ENCODE measurements around the gene SASS6.

The SASS6 gene

GRCh38 chr1:100130552-100131077, 2.1 kb downstream of the SASS6 start:
- H3K4me1 ChIP-seq = peaks cover 2% of the 10 kb centered on the region
- no peak overlapping the region for H2AFZ ChIP-seq
- H3K27me3 ChIP-seq (ENCODE audit: control insufficient read depth, insufficient read depth, low read length) = no peaks in the 10 kb centered on the region
- H3K36me3 ChIP-seq (ENCODE audit: control insufficient read depth, insufficient read depth, low read length) = no peaks in the 10 kb centered on the region
- H3K4me2 ChIP-seq (ENCODE audit: low read length) = no peak overlapping the region
- no peaks in the 10 kb centered on the region for H3K9me3 ChIP-seq (ENCODE audit: control insufficient read depth, low read length)
- H3K9ac ChIP-seq = no peak overlapping the region
- no peak overlapping the region for H3K27ac ChIP-seq
- H3K4me3 ChIP-seq (ENCODE audit: low read depth, low read length) = no peak overlapping the region
- TF ChIP-seq CTCF (IDR thresholded peaks at IDR 0.05) = no peak
- no peaks in the 10 kb centered on the region for H3K79me2 ChIP-seq

- no peak overlapping the region for H3K4me3 ChIP-seq (ENCODE audit: low read depth, low read length)
- H3K36me3 ChIP-seq (ENCODE audit: control insufficient read depth, insufficient read depth, low read length) = no peaks in the 10 kb centered on the region
- H3K4me1 ChIP-seq = no peaks in the 10 kb centered on the region
- H3K9ac ChIP-seq = no peak overlapping the region
- H3K9me3 ChIP-seq (ENCODE audit: control insufficient read depth, low read length) = no peaks in the 10 kb centered on the region
- H2AFZ ChIP-seq = no peak overlapping the region
- H3K27me3 ChIP-seq (ENCODE audit: control insufficient read depth, insufficient read depth, low read length) = no peaks in the 10 kb centered on the region
- H3K79me2 ChIP-seq = no peaks in the 10 kb centered on the region
- H3K27ac ChIP-seq = no peak overlapping the region
- no peak overlapping the region for H3K4me2 ChIP-seq (ENCODE audit: low read length)
- TF ChIP-seq CTCF (IDR thresholded peaks at IDR 0.05) = no peak
Measured at GRCh38 chr1:100127226-100127625, 5.5 kb downstream of the SASS6 start.

- Histone ChIP-seq H2AFZ (no peak overlapping the region), H3K9ac (no peak overlapping the region), H3K36me3 (ENCODE audit: control insufficient read depth, insufficient read depth, low read length) (no peaks in the 10 kb centered on the region), H3K27me3 (ENCODE audit: control insufficient read depth, insufficient read depth, low read length) (no peaks in the 10 kb centered on the region), H3K4me2 (ENCODE audit: low read length) (no peak overlapping the region), H3K79me2 (no peaks in the 10 kb centered on the region), H3K4me3 (ENCODE audit: low read depth, low read length) (no peak overlapping the region), H3K4me1 (no peaks in the 10 kb centered on the region), H3K9me3 (ENCODE audit: control insufficient read depth, low read length) (no peaks in the 10 kb centered on the region), H3K27ac (no peak overlapping the region)
- TF ChIP-seq CTCF (IDR thresholded peaks at IDR 0.05) = no peak
Measured at GRCh38 chr1:100122177-100122576, 10.6 kb downstream of the SASS6 start.

- Histone ChIP-seq H3K79me2 (no peaks in the 10 kb centered on the region), H3K27me3 (ENCODE audit: control insufficient read depth, insufficient read depth, low read length) (no peaks in the 10 kb centered on the region), H3K36me3 (ENCODE audit: control insufficient read depth, insufficient read depth, low read length) (no peaks in the 10 kb centered on the region), H2AFZ (no peak overlapping the region), H3K4me2 (ENCODE audit: low read length) (no peak overlapping the region), H3K4me3 (ENCODE audit: low read depth, low read length) (no peak overlapping the region), H3K4me1 (no peaks in the 10 kb centered on the region), H3K9ac (no peak overlapping the region), H3K9me3 (ENCODE audit: control insufficient read depth, low read length) (no peaks in the 10 kb centered on the region), H3K27ac (no peak overlapping the region)
- no peak for TF ChIP-seq CTCF (IDR thresholded peaks at IDR 0.05)
Measured at GRCh38 chr1:100115524-100115923, 17.2 kb downstream of the SASS6 start.

GRCh38 chr1:100109554-100110066, 23.1 kb downstream of the SASS6 start:
- Histone ChIP-seq H3K79me2 (no peaks in the 10 kb centered on the region), H3K27ac (no peak overlapping the region), H3K4me2 (ENCODE audit: low read length) (no peak overlapping the region), H3K4me3 (ENCODE audit: low read depth, low read length) (no peak overlapping the region), H3K27me3 (ENCODE audit: control insufficient read depth, insufficient read depth, low read length) (no peaks in the 10 kb centered on the region), H3K36me3 (ENCODE audit: control insufficient read depth, insufficient read depth, low read length) (no peaks in the 10 kb centered on the region), H3K9me3 (ENCODE audit: control insufficient read depth, low read length) (no peaks in the 10 kb centered on the region), H3K9ac (no peak overlapping the region), H3K4me1 (no peaks in the 10 kb centered on the region), H2AFZ (no peak overlapping the region)
- no peak for TF ChIP-seq CTCF (IDR thresholded peaks at IDR 0.05)
